Glutamatergic neuron (in vitro differentiated cells): ENCODE results near the gene HIC1. TPM values are rescaled to one million over a fixed set of nuclear protein-coding genes. Genes with fewer than 3 reads are reported as not detected.
A peak's percentile ranks its signal among the peaks of the same experiment; 100 is the strongest.

Source experiments
- DNase-seq: peaks from one replicate; pipeline ENCODE4 v3.0.0; 2022
- H3K27ac Mint-ChIP-seq: one replicate; pipeline ENCODE4 v1.8.0; 2020; ENCODE audit warnings: mild to moderate bottlenecking, mixed read lengths, inconsistent platforms; ENCODE audit not compliant: unreplicated experiment
- H3K27me3 Mint-ChIP-seq: one replicate; pipeline ENCODE4 v1.8.0; 2020; ENCODE audit warnings: mild to moderate bottlenecking, moderate library complexity, mixed read lengths, inconsistent platforms; ENCODE audit not compliant: unreplicated experiment
- H3K36me3 Mint-ChIP-seq: one replicate; pipeline ENCODE4 v1.8.0; 2020; ENCODE audit warnings: mild to moderate bottlenecking, mixed read lengths, inconsistent platforms; ENCODE audit not compliant: unreplicated experiment
- H3K4me1 Mint-ChIP-seq: one replicate; pipeline ENCODE4 v1.8.0; 2020; ENCODE audit warnings: mild to moderate bottlenecking, low read depth, mixed read lengths, inconsistent platforms; ENCODE audit not compliant: unreplicated experiment
- H3K4me3 Mint-ChIP-seq: one replicate; pipeline ENCODE4 v1.8.0; 2020; ENCODE audit warnings: mild to moderate bottlenecking, mixed read lengths, inconsistent platforms; ENCODE audit not compliant: unreplicated experiment
- H3K9me3 Mint-ChIP-seq: one replicate; pipeline ENCODE4 v1.8.0; 2020; ENCODE audit warnings: mild to moderate bottlenecking, moderate library complexity, mixed read lengths, inconsistent platforms; ENCODE audit not compliant: unreplicated experiment
- total RNA-seq: library from RNA; stranded (reverse); fragmentation: NEBNext Ultra II Directional; extraction: Animal tissue kit (Norgen Biotek cat#: 25700); gene quantifications from one replicate; pipeline ENCODE4 v1.2.1, GENCODE V29; 2021; ENCODE audit not compliant: unreplicated experiment
- TF ChIP-seq, protein P1 (sequence below): fragments of 200-600 bp; sonication (generic); IDR thresholded peaks from one replicate; pipeline ENCODE4 v1.5.0; 2021; ENCODE audit not compliant: partially characterized antibody, unreplicated experiment

HIC1 gene
- total RNA-seq, 1 donor from 2014 or later = 2.5 TPM

DNA sequence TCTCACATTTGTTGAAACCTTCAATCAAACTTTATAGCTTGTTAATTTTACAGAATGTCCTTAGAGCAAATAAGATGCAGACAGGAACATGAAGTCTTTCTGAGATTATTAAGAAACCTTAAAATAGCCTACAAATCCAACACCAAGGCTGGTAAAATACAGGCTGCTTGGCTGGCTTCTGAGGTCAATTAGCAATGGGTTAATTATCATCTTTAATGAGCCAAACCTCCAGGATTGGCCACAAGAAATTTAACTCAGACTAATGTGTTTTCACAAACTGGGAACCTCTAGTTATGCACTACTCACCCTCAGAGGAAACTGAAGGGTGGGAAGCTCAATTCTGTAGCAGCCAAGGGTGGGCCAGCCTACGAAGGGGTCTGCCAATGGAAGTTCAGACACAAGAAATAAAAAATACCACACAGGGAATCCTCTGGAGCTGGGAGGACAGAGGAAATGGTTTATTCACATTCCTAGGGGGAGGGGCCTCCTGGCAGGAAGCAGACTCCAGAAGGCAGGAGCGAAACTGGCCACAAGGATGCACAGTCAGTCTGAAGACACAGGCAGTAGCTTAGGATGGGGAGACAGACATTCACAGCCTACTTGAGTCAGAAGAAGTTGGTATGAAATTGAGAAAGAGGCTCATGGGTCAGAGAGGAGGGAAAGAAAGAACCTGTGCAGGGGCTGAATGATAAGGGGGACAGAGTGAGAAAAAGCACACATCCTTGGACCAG lies 36.1 kb downstream of the HIC1 start:
- Mint-ChIP-seq H3K36me3 (no peaks in the 10 kb centered on the region), H3K9me3 (peaks cover 4% of the 10 kb centered on the region), H3K27me3 (peaks cover 8% of the 10 kb centered on the region), H3K4me3 (peak overlapping the region; percentile 42), H3K27ac (peak overlapping the region; percentile 45), H3K4me1 (peaks cover 39% of the 10 kb centered on the region)
- DNase-seq = no peak
- TF ChIP-seq, protein P1, sequence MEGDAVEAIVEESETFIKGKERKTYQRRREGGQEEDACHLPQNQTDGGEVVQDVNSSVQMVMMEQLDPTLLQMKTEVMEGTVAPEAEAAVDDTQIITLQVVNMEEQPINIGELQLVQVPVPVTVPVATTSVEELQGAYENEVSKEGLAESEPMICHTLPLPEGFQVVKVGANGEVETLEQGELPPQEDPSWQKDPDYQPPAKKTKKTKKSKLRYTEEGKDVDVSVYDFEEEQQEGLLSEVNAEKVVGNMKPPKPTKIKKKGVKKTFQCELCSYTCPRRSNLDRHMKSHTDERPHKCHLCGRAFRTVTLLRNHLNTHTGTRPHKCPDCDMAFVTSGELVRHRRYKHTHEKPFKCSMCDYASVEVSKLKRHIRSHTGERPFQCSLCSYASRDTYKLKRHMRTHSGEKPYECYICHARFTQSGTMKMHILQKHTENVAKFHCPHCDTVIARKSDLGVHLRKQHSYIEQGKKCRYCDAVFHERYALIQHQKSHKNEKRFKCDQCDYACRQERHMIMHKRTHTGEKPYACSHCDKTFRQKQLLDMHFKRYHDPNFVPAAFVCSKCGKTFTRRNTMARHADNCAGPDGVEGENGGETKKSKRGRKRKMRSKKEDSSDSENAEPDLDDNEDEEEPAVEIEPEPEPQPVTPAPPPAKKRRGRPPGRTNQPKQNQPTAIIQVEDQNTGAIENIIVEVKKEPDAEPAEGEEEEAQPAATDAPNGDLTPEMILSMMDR = no peak

GRCh38 chr17:2092253-2092652 lies 37.4 kb downstream of the HIC1 start:
- Mint-ChIP-seq H3K9me3 (peaks cover 7% of the 10 kb centered on the region), H3K36me3 (no peaks in the 10 kb centered on the region), H3K27me3 (peaks cover 8% of the 10 kb centered on the region), H3K4me3 (no peak overlapping the region), H3K4me1 (peaks cover 32% of the 10 kb centered on the region), H3K27ac (no peak overlapping the region)
- DNase-seq = no peak
- TF ChIP-seq, protein P1 = no peak

DNA sequence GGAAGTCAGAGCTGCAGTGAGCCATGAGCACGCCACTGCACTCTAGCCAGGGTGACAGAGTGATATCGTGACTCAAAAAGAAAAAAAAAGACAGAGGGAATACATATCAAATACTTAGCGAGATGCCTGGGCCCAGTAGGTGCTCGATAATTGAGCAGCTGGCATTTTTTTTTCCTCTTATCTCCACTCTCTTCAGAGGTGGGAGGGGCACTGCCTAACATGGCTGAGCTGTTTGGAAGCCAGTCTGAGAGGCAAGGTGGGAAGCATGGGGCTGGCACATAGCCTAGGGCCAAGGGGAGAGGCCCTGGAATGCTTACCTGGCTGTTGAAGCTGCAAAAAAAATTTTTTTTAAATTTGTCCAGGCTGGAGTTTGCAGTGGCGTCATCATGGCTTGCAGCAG lies 38.4 kb downstream of the HIC1 start:
- H3K4me3 Mint-ChIP-seq = no peak overlapping the region
- no peak overlapping the region for H3K27ac Mint-ChIP-seq
- H3K27me3 Mint-ChIP-seq = peaks cover 9% of the 10 kb centered on the region
- H3K36me3 Mint-ChIP-seq = no peaks in the 10 kb centered on the region
- H3K9me3 Mint-ChIP-seq = peaks cover 7% of the 10 kb centered on the region
- H3K4me1 Mint-ChIP-seq = peaks cover 26% of the 10 kb centered on the region
- DNase-seq = no peak
- TF ChIP-seq, protein P1 = no peak

GRCh38 chr17:2094891-2095535 lies 40.1 kb downstream of the HIC1 start:
- H3K4me1 Mint-ChIP-seq = peaks cover 14% of the 10 kb centered on the region
- H3K27me3 Mint-ChIP-seq = peaks cover 6% of the 10 kb centered on the region
- H3K9me3 Mint-ChIP-seq = peaks cover 5% of the 10 kb centered on the region
- TF ChIP-seq, protein P1 = no peak
- H3K27ac Mint-ChIP-seq = peak overlapping the region; percentile 78
- H3K36me3 Mint-ChIP-seq = no peaks in the 10 kb centered on the region
- H3K4me3 Mint-ChIP-seq = peak overlapping the region; percentile 20
- DNase-seq = peak; percentile 55

DNA sequence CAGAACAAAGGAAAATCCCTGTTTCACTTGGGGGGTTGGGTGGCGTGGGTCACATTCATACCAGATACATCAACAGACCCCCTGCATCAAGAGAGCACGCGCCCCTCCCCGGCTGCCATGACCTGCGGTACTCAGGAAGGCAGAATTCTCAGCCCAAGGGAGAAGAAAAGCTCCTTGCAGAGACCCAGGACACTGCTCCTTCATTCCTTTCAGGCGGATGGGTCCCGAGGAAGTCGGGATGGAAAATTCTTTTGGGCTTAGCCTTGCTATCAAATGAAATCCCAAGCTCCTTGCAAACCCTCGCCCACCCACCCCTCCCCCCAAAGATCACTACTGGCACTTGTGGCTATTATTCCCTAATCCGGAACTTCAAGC lies 40.6 kb downstream of the HIC1 start:
- Mint-ChIP-seq H3K27me3 (peaks cover 6% of the 10 kb centered on the region), H3K4me3 (no peak overlapping the region), H3K36me3 (no peaks in the 10 kb centered on the region), H3K4me1 (peaks cover 14% of the 10 kb centered on the region), H3K27ac (peak overlapping the region; percentile 78), H3K9me3 (peaks cover 5% of the 10 kb centered on the region)
- TF ChIP-seq, protein P1 = no peak
- no peak for DNase-seq
